ENCODE results near the gene RAB40B. TPM values are rescaled to one million over a fixed set of nuclear protein-coding genes. Genes with fewer than 3 reads are reported as not detected.

Gene RAB40B
- polyA plus RNA-seq, 1 of the 3 experiments (the other 2 are of a cell fraction) = 20.7 TPM

DNA sequence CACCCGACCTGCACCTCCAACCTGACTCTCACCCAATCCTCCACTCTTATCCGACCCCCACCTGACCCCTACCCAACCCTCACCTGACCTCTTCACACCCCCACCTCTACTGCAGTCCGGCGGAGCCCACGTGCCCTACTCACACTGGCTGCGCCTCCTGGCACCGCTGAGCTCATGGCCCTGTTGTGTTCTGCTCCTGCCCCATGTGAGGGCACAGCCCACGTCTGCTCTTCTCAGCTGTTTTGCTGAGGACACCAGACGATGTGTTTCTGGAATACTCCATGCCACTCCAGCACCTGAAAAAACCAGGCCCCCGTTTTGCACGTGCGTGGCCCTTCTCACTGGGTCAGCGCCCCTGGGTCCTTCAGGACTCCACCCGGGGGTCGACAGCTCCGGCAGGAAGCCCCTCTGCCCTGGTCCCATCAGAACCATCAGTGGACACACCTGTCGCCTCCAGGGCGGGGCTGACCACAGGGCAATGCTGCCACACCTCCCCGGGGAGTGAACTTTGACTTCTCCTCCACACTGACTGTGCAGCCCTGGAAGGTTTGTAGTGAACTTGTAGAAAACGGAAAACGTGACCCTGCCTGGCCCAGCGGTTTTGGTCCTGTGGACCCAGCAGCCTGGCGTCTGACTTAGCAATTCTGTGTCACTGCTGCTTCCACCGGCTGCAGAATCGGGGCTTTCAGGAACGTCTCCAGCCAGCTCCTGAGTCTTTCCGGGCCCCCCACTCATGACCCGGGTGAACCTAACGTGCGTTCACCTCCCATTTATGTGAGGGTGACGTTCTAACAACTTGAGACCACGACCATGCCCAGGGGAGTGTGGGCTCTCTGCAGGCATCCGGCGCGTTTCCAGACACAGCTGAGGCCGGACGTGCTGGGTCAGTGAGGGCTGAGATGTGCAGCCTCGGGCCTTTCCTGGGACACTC lies 5.7 kb upstream of the RAB40B start:
- Histone ChIP-seq H3K4me2 (no peak overlapping the region), H3K36me3 (replicated peaks in 1 of 2; ENCODE audit: control insufficient read depth in 1 of 2, insufficient read depth in 2 of 2, low read length in 1 of 2) (no peaks in the 10 kb centered on the region), H3K27ac (ENCODE audit: low read depth in 2 of 2, low read length in 1 of 2) (no peak overlapping the region), H3K27me3 (ENCODE audit: insufficient read depth) (no peaks in the 10 kb centered on the region), H3K9me3 (no peaks in the 10 kb centered on the region), H3K4me1 (ENCODE audit: control insufficient read depth in 1 of 2, insufficient read depth in 2 of 2, low read depth in 1 of 2, low read length in 1 of 2) (peaks cover 0 to 5% of the 10 kb centered on the region in 2 experiments; a peak in 1 of 4 replicates), H3K79me2 (ENCODE audit: insufficient read depth) (no peaks in the 10 kb centered on the region), H3K4me3 (ENCODE audit: low read depth in 2 of 2, low read length in 1 of 2) (no peak overlapping the region), H3K9ac (no peak overlapping the region), H3F3A (replicated peaks; ENCODE audit: insufficient read depth) (peaks cover 10% of the 10 kb centered on the region), H4K20me1 (ENCODE audit: insufficient read depth) (no peaks in the 10 kb centered on the region), H2AFZ (ENCODE audit: low read depth) (no peak overlapping the region), H3K9me2 (no peaks in the 10 kb centered on the region)
- WGBS (ENCODE audit: low lambda C conversion rate) = 70% methylated on average over 34 of the region's 38 CpGs
- no peak for DNase-seq
- CTCF ChIA-PET = no interaction called here
- TF ChIP-seq FOSL2 (IDR thresholded peaks at IDR 0.05; ENCODE audit: borderline replicate concordance, low read depth) = no peak
- no peak for TF ChIP-seq YY1 (IDR thresholded peaks at IDR 0.05; ENCODE audit: low read depth)
- TF ChIP-seq MXI1 (IDR thresholded peaks at IDR 0.05; ENCODE audit: low read depth, low read length) = no peak
- TF ChIP-seq REST (IDR thresholded peaks at IDR 0.05; ENCODE audit: low read depth, low read length) = no peak
- TF ChIP-seq TAF1 (IDR thresholded peaks at IDR 0.05; ENCODE audit: borderline replicate concordance, low read depth, low read length) = no peak
- TF ChIP-seq, protein P1, sequence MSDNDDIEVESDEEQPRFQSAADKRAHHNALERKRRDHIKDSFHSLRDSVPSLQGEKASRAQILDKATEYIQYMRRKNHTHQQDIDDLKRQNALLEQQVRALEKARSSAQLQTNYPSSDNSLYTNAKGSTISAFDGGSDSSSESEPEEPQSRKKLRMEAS (IDR thresholded peaks at IDR 0.05; ENCODE audit: low read depth) = no peak
- no peak for TF ChIP-seq JUND (IDR thresholded peaks at IDR 0.05)
- no peak for TF ChIP-seq IRF3 (IDR thresholded peaks at IDR 0.05; ENCODE audit: low read depth, low read length)
- no peak for TF ChIP-seq MEF2A (IDR thresholded peaks at IDR 0.05; ENCODE audit: borderline replicate concordance, low read depth)
- TF ChIP-seq RXRA (IDR thresholded peaks at IDR 0.05; ENCODE audit: borderline replicate concordance, low read depth) = no peak
- no peak for TF ChIP-seq FOXJ3 (CRISPR knock-in tag; IDR thresholded peaks at IDR 0.05)
- TF ChIP-seq, protein P2, sequence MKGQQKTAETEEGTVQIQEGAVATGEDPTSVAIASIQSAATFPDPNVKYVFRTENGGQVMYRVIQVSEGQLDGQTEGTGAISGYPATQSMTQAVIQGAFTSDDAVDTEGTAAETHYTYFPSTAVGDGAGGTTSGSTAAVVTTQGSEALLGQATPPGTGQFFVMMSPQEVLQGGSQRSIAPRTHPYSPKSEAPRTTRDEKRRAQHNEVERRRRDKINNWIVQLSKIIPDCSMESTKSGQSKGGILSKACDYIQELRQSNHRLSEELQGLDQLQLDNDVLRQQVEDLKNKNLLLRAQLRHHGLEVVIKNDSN (IDR thresholded peaks at IDR 0.05; ENCODE audit: borderline replicate concordance, low read depth) = no peak
- no peak for TF ChIP-seq PBX3 (IDR thresholded peaks at IDR 0.05)
- TF ChIP-seq TCF12 (IDR thresholded peaks at IDR 0.05) = no peak
- TF ChIP-seq, protein P3, sequence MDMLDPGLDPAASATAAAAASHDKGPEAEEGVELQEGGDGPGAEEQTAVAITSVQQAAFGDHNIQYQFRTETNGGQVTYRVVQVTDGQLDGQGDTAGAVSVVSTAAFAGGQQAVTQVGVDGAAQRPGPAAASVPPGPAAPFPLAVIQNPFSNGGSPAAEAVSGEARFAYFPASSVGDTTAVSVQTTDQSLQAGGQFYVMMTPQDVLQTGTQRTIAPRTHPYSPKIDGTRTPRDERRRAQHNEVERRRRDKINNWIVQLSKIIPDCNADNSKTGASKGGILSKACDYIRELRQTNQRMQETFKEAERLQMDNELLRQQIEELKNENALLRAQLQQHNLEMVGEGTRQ (IDR thresholded peaks at IDR 0.05; ENCODE audit: borderline replicate concordance, low read depth, low read length) = no peak
- no peak for TF ChIP-seq GABPA (IDR thresholded peaks at IDR 0.05; ENCODE audit: low read depth)
- no peak for TF ChIP-seq RAD21 (IDR thresholded peaks at IDR 0.05; ENCODE audit: low read length)
- POLR2A ChIA-PET = no interaction called here
